Activated CD4-positive, alpha-beta T cell treated with anti-CD3 and anti-CD28 coated beads, Interleukin-2, Interleukin-4, amounts not matched to agents 100 ng/mL and 50 ng/mL, durations not matched to agents 16 hours and 8 hours (primary cell): ENCODE measurements around the gene SHF.
"Not testable (repeated sequence)": the region's sequence is repeated elsewhere in the genome, so short reads cannot be mapped to it uniquely, and the experiment has no call there.

Source experiments
- DNase-seq: peaks from one replicate; pipeline ENCODE4 v3.0.0-alpha.2; 2020; ENCODE audit warnings: low spot score

Gene SHF, protein sequence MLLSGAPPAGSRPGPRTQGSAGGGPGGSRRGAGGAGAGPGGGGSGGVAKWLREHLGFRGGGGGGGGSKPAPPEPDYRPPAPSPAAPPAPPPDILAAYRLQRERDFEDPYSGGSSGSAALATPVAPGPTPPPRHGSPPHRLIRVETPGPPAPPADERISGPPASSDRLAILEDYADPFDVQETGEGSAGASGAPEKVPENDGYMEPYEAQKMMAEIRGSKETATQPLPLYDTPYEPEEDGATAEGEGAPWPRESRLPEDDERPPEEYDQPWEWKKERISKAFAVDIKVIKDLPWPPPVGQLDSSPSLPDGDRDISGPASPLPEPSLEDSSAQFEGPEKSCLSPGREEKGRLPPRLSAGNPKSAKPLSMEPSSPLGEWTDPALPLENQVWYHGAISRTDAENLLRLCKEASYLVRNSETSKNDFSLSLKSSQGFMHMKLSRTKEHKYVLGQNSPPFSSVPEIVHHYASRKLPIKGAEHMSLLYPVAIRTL

GRCh38 chr15:45187894-45188830, at the start of gene SHF:
Gene SHF, minus strand, starts transcription at chr15:45187966. Its CDS starts 15 bp downstream, at chr15:45187951.
- peak; percentile 15 for DNase-seq

- DNase-seq = not testable (repeated sequence)
Measured at GRCh38 chr15:45236806-45237205, 49.0 kb upstream of the SHF start.

- DNase-seq = no peak
Measured at GRCh38 chr15:45234562-45235235, 46.9 kb upstream of the SHF start.

- no peak for DNase-seq
Measured at GRCh38 chr15:45231864-45232562, 44.2 kb upstream of the SHF start.

GRCh38 chr15:45231132-45231531, 43.4 kb upstream of the SHF start:
- DNase-seq = no peak

DNA sequence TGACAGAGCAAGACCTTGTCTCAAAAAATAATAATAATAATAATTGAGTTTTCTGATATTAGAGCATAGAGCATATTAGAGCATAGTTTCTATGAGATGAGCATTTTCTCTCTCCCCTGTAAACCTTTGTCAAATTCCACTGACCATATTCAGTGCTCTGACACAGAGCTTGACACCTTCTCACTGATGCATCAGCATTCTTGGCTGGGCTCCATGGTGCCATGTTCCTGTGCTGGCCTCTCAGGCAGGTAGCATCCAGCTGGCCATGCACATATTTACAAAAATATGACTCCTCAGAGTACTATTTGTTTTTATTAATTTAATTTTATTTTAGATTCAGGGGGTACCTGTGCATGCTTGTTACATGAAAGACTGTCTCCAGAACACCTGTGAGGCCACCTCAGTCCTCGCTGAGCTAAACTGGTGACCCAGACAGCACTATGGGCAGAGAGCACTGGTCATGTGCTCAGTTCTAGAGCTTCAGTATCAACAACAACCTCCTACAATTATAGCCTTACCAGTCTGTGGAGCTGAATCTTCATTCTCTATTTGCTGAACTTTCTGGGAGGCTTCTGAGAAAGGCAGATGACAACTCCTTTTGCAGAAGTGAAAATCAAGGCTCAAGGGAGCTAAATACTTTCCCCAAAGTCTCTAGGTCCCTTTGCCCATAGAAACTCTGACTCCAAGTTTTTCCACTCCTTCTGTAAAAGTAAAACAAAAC, 42.6 kb upstream of the SHF start:
- no peak for DNase-seq

DNA sequence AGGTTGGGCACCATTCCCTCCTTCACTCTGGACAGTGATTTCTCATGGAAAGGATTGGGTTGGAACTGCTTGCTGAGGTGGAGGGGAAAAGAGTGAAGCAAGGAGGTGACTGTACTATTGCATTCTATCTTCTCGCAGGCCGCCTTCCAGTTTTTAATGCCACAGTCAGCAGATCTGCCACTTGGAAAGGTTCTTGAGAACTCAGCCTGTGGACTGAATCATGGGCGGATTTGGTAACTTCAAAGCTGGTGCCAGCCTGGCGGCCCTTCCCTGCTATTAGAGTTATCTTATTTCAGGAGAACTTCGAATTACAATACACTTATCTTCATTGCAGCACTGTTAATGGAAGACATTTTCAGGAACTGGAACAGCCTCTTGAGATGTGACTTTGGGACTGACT, 41.2 kb upstream of the SHF start:
- no peak for DNase-seq

GRCh38 chr15:45225506-45226273, 37.9 kb upstream of the SHF start:
- DNase-seq = no peak

DNA sequence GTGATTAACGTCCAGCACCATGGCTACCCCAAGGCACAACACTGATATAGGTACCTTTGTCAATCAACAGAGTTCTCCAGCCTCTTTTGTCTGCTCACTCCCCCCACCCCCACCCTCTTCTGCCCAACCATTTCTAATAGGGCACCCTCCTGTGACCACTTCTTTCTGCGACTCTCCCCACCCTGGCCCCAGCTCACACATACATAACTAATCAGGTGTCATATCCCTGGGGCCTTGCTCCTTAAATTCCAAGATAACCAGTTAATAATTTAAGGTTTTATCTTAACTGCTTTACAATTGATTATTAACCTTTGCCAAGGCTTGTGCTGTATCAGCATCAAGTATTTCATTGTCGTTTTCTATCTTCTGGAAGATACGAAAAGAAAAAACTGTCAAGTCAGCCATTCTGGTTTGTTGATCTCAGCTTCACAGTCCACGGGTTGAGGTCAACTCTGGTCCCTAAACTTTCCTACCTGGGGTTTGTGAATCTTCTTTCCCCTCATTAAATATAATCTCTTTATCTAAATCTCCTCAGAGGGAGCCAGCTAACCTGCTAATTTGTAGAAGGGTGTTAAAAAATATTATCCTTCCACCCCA, 37.0 kb upstream of the SHF start:
- no peak for DNase-seq

DNA sequence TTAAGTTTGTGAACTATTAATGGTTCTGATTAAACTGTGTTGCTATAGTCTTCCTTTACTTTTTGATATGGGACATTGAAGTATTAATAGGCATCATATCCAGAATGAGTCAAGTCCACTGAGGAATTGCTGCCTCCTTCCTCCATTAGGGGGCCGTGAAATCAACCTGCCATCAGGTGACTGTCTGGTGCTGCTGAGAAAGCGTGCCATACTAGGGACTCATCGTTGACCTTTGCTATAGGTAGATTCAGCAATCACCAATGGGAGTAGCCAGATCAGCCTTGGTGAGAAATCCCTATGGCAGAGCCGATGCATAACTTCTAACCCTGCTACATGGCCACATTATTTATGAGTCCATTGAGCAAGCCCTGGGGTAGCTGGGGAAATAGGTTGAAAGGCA, 34.2 kb upstream of the SHF start:
- no peak for DNase-seq

DNA sequence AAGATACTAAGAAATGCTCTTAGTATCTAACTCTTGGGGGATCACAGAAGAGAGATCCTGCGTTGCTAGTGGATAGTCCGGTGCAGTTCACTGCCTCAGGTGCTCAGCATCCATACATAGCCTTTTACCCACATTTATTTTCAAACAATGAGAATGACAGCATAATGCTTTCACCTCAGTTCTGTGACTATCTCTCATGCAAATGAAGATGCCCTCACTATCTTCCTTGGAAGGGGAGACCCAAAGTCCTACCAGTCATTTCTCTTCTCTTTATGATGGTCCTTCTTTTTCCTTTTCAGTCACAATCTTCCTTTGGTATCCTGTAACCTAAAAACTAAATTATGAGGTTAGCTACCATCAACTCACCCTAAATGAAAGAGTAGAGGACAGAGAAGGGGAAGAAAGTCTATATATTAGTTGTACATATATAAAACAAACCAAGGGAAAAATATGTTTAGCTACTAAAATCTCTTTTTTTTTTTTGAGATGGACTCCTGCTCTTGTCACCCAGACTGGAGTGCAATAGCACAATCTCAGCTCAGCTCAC, 33.4 kb upstream of the SHF start:
- peak; percentile 11 for DNase-seq

DNA sequence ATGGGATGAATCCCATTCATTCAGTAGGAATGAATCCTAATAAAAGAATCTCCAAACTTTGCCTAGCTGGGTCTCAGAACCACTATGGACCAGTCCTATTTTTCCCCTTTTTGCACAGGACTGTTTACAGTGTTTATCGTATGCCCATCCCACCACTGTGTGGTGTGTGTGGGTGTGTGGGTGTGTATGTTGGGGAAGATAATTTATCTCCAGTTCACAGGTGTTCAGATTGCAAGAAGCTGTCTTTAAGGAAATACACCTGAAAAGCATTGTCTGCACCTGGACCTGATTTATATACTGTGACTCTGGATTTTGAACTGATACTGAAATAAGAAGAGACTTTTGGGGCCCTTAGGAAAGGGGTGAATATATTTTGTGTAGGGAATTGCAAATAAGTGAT, 24.7 kb upstream of the SHF start:
- DNase-seq = no peak

DNA sequence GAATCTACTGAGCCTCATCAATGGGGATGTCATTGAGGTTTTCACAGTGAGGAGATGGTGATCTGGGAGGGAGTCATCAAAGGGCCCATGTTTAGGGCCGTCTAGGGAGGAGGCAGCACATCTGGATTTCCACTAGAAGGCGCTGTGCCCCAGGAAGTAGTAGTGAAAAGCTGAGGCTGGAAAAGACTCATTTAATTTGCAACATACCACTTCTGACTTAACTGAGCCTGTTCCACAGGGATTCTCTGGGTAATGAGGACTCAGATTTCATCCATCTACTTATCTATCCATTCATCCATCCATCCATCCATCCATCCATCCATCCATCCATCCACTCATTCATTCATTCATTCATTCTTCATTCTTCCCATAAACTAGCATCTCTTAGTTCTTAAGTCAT, 17.4 kb upstream of the SHF start:
- peak; percentile 78 for DNase-seq

DNA sequence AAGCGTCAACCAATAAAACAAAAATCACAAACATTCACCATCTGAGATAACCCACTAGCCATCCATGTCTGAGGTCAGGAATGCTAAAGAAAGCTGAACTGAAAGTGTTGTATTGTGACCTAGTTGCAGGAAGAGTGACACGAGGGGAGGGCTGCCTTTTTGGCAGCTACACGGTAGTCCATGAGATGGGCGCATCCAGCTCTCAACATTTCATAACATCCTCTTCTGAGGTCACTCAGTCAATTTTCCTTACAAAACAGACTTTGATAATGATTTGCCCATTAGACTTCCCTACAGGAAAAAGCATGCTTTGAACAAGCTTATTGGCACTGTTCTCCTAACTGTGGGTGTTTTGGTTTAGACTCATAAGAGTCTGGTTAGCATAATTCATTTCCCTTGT, 15.4 kb upstream of the SHF start:
- DNase-seq = no peak

DNA sequence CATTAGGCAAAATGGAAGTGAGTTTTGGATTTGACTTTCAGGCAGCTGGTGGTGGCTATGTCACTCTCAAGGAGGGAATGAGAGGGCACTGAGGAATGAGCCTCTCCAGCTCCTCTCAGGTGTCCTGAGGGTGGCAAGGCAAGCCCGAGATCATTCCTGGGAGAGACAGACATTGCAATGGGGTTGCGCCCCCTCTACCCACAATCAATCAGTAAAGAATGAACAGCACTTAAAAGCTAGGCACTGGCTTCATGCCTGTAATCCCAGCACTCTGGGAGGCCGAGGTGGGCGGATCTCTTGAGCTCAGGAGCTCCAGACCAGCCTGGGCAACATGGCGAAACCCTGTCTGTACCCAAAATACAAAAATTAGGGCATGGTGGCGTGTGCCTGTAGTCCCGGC, 14.1 kb upstream of the SHF start:
- no peak for DNase-seq

- DNase-seq = no peak
Measured at GRCh38 chr15:45201557-45201859, 13.7 kb upstream of the SHF start.

DNA sequence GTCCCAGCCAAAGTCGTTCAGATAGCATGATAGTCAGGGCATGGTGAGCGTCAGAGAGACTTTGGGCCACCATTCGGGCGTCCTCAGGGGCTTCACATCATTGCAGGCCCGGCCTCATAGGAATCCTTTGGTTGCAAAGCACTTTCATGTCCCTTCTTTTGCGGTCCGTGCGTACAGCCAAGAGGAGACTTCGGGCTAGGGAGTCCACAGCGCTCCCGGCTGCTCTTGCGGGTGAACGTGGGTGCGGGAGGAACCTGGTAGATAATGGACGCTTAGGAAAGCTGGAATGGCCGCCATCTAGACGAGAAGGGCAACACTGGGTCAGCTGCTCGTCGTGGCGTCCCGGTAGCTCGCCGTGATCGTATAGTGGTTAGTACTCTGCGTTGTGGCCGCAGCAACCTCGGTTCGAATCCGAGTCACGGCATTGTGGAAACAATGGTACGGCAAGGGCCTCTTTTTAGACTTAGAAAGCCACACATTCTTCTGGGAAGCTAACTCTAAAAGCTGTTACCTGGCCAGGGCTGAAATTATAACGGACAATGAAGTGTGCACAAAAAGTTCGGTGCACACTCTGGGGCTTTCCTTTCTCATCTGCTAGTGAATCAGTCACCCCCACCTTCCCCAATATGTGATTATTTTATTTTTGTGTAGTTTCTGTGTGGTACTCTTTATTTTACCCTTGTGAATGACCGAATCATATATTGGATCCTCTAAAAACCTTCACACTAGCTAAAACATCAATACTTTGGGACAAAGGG, 13.2 kb upstream of the SHF start:
- peak; percentile 88 for DNase-seq

DNA sequence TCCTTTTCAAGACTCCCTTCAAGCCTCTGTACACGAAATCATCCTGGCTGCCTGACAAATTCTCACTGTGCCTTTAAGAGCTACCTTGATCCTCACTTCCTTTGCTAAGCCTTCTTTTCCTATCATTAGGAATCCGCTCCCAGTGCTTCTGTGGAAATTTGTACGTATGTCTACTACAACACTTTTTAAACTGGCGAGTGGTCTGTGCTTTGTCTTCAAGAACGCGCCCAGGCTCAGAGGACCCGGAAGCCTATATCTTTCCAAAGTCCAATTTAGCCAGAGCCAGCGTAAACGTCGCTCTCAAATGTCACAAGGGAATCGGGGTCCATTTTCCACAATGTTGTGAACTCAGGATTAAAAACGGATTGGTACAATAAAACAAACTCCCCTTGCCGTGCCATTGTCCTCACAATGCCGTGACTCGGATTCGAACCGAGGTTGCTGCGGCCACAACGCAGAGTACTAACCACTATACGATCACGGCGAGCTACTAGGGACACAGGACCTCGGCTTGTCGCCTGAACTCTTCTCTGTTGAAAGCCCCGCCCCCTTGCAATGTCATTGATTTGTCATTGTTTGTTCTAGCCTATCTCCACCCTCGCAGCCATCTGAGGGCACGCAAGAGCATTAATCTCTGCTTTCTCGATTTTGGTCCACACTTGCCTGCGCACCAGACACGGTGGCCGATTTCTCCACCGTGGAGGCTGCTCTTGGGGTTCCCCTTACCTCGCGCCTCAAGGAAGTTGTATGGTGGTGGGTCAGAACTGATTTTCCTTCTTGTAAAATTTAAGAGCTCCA, 12.4 kb upstream of the SHF start:
- DNase-seq = peak; percentile 94
